Activated CD4-positive, alpha-beta T cell treated with anti-CD3 and anti-CD28 coated beads for 4 hours (primary cell): Measurements from ENCODE around the gene FOXD4L1.
"Not testable (repeated sequence)": the region's sequence is repeated elsewhere in the genome, so short reads cannot be mapped to it uniquely, and the experiment has no call there.

Experiments
- DNase-seq, 2 donors: peaks; one replicate each; pipeline ENCODE4 v3.0.0-alpha.2; 2020

The FOXD4L1 gene

GRCh38 chr2:113498365-113498764, at the start of gene FOXD4L1:
TSS of gene FOXD4L1 (plus strand) at chr2:113498665. CDS start at chr2:113499257, 592 bp downstream.
- DNase-seq: not testable (repeated sequence)

DNA sequence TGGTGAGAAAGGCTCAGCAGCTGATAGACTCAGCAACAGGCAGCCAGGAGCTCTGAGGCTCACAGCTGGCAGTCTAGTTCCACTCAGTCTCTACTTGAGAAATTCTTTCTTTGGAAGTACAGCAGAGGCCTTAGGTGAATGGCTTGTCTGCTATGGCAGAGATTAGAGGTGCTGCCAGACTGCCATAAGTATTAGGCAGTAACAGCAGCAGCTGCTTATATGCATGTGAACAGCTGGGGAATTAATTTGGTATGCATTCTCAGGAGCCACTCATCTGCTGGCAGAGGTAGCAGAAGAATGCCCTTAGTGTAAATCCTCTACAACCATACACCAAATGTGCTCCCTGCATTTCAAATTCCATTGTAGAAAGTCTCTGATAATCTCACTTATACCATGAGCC, 32.7 kb upstream of the FOXD4L1 start:
- not testable (repeated sequence) for DNase-seq

DNA sequence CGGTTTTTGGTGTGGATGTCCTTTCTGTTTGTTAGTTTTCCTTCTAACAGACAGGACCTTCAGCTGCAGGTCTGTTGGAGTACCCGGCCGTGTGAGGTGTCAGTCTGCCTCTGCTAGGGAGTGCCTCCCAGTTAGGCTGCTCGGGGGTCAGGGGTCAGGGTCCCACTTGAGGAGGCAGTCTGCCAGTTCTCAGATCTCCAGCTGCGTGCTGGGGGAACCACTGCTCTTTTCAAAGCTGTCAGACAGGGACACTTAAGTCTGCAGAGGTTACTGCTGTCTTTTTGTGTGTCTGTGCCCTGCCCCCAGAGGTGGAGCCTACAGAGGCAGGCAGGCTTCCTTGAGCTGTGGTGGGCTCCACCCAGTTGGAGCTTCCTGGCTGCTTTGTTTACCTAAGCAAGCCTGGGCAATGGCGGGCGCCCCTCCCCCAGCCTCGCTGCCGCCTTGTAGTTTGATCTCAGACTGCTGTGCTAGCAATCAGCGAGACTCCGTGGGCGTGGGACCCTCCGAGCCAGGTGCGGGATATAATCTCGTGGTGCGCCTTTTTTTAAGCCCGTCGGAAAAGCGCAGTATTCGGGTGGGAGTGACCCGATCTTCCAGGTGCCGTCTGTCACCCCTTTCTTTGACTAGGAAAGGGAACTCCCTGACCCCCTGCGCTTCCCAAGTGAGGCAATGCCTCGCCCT, 21.6 kb upstream of the FOXD4L1 start:
- not testable (repeated sequence) for DNase-seq

- DNase-seq: not testable (repeated sequence)
Observed at GRCh38 chr2:113496527-113496926, 1.9 kb upstream of the FOXD4L1 start.

DNA sequence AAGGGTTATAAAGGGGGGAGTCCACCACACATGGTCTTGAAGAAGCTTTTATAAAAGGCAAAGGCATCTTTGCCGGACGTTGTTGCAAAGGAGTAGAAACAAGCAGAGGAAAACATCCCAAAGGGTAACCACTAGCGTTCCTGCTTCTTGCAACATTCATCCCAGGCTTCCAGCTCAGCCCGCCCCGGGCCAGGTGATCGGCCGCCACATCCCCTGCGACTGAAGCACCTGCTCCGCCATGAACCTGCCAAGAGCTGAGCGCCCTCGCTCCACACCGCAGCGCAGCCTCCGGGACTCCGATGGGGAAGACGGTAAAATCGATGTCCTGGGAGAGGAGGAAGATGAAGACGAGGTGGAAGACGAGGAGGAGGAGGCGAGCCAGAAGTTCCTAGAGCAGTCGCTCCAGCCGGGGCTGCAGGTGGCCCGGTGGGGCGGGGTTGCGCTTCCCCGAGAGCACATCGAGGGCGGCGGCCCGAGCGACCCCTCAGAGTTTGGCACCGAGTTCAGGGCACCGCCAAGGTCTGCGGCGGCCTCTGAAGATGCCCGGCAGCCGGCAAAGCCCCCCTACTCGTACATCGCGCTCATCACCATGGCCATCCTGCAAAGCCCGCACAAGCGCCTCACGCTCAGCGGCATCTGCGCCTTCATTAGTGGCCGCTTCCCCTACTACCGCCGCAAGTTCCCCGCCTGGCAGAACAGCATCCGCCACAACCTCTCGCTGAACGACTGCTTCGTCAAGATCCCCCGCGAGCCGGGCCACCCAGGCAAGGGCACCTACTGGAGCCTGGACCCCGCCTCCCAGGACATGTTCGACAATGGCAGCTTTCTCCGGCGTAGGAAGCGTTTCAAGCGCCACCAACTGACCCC, 787 bp downstream of the FOXD4L1 start:
- DNase-seq: not testable (repeated sequence)

GRCh38 chr2:113499886-113500722, 1.6 kb downstream of the FOXD4L1 start:
- DNase-seq: not testable (repeated sequence)

GRCh38 chr2:113500723-113501038, 2.2 kb downstream of the FOXD4L1 start:
- not testable (repeated sequence) for DNase-seq

DNA sequence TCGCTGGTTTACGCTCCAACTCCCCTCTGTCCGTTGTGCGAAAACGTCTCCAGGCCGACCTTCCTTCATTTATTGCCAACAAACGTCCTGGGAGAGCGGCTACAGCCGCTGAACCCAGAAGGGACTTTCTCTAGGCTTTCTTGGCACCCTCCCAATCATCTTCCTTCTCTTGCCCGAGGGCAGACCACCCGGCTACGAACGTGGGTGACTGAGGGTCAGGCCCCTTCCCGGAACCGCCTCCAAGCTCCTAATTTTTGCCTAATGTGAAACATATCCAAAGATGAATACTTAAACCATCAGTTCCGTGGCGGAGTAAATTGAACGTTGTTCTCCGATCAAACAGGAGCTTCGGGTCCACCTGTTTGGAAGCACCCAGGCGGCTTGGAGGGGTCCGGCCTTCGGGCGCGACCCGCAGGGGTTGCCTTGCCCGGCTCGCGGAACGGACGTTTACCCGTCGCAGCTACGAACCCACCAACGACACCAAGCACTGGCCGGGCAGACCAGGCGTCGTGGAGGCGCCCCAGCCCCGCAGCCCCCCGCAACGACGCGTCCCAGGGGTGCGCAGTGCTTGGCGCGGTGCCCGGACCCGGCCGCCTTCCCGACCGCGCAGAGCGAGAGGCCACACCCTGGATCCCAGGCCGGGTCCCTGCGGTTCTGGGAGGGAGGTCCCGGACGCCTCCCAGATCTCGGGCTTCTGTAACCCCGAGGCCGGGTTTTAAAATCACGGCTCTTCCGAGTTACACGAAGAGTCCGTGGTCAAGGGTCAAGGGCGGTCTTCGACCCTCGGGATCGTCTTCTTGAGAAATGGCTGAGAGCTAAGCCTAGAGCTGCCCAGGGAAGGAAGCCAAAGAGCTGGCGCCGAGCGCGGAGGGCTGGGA, 4.0 kb downstream of the FOXD4L1 start:
- DNase-seq: not testable (repeated sequence)

- not testable (repeated sequence) for DNase-seq
Observed at GRCh38 chr2:113503094-113504042, 4.9 kb downstream of the FOXD4L1 start.

DNA sequence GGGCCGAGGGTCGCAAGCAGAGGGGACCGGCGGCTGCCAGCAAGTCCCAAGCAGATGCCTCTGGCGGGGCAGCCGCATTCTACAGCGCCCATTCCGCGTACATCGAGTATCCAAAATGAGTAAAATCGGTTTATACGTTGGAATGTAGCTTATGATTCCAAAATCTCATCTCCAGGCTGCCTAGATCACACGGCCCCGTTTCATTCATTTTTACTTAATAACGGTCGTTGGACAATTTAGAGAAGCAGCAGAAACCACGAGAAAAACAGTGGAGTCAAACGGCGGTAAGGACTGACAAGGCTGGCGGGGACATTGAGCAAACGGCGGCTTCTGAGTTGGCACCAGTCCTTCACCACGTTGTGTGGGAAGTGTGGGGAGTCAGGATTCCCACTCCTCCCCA, 5.6 kb downstream of the FOXD4L1 start:
- DNase-seq: not testable (repeated sequence)

DNA sequence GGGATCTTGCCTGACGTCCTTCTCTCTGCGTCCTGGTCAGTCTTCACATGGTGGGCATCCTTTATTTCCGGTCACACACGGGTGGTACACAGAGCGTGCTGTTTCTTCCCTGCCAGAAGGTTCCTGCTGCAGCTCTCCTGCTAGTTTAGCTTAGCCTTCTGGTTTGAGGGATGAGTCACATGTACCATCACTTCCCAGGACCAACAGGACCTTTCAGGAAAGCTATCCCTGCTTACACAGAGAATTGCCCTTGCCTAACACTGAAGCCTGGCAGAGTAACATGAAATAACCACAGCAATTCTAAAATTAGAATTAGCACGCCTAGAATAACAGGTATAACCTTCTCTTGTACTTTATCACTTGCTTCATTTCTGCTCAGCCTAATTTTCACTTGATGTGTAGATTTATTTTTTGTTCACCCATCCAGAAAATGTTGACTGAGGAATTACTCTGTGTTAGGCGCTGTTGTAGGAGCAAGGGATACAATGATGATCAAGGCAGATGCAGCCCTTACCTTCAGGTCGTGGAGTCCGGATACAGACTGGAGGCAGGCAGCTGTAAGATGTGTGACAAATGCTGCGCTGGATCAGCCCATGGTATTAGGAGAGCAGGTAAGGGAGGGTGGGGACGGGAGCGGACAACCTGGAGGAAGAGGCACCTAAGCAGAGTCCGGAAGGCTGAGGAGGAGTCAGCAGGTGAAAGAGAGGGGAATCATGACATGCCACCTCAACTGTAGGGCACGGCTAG, 9.1 kb downstream of the FOXD4L1 start:
- not testable (repeated sequence) for DNase-seq

DNA sequence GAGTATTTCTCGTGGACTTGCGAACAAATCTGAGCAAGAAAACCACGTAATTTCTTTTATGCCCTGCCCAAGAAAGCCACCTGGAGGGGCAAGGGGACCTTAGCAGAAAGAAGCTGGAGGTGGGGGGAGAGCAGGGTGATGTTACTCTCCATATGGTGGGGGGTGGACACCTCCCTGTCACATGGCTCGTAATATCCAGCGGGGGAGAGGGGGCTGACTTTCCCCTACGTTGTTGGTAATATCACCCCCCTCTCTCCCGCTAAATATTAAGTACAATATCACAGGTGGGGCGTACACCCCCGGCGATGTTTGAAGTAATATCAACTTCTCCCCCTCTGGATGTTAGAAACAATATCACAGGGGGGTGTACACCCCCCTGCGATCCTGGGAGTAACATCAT, 9.7 kb downstream of the FOXD4L1 start:
- not testable (repeated sequence) for DNase-seq

DNA sequence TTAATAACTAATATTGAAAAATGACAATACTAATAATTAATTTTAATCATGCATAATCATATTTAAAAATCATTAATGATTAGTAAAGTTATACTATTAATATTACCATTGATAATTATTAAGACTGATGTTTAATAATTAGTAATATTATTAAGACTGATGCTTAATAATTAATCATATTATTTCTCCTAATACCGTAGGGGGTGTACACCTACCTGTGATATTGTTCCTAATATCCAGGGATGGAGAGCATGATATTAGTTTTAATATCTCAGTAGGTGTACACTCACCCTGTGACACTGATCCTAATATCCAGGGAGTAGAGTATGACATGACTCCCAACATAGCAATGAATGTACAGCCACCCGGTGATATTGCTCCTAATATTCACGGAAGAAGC, 12.4 kb downstream of the FOXD4L1 start:
- DNase-seq: not testable (repeated sequence)

- not testable (repeated sequence) for DNase-seq
Observed at GRCh38 chr2:113511859-113512258, 13.4 kb downstream of the FOXD4L1 start.

GRCh38 chr2:113515457-113515856, 17.0 kb downstream of the FOXD4L1 start:
- not testable (repeated sequence) for DNase-seq

GRCh38 chr2:113515995-113516394, 17.5 kb downstream of the FOXD4L1 start:
- DNase-seq: not testable (repeated sequence)

DNA sequence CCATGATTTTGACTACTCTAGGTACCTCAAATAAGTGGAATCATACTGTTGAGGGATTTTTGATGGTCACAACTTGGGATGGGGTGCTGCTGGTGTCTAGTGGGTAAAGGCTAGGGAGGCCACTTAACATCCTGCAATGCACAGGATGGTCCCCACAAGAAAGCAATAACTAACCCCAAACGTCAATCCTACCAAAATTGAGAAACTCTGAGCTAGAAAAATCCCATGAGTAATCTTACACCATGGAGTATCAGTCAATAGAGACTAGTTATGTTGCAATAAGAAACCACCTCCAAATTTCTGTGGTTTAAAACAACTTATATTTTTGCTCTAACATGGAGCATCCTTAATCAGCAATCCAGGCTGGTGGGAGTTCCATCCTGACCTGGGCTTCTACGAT, 18.6 kb downstream of the FOXD4L1 start:
- DNase-seq: not testable (repeated sequence)

GRCh38 chr2:113520837-113521236, 22.4 kb downstream of the FOXD4L1 start:
- DNase-seq: not testable (repeated sequence)

GRCh38 chr2:113521492-113521891, 23.0 kb downstream of the FOXD4L1 start:
- not testable (repeated sequence) for DNase-seq

GRCh38 chr2:113524986-113525385, 26.5 kb downstream of the FOXD4L1 start:
- not testable (repeated sequence) for DNase-seq
